A673 (cell line): Measurements from ENCODE around the gene KCNIP4.

Experiments
- CTCF ChIP-seq: fragments of 300-800, 200-600 bp; sonication (generic); conservative IDR thresholded peaks from 2 replicates; pipeline ENCODE4 v1.5.1; 2017; ENCODE audit warnings: low read depth, mild to moderate bottlenecking, antibody characterized with exemption, low read length, moderate library complexity, mixed read lengths
- EZH2 ChIP-seq: fragments of 200-600 bp; sonication (generic); IDR thresholded peaks from 2 replicates; pipeline ENCODE4 v1.6.1; 2017; ENCODE audit warnings: borderline replicate concordance, low read depth, mild to moderate bottlenecking, mixed read lengths, antibody characterized with exemption, low read length; ENCODE audit not compliant: poor library complexity, severe bottlenecking

- TF ChIP-seq CTCF (no peak), EZH2 (no peak)
Observed at GRCh38 chr4:21184788-21185187, 763.8 kb downstream of the KCNIP4 start.
